Stimulated activated CD4-positive, alpha-beta T cell treated with anti-CD3 and anti-CD28 coated beads, Interleukin-4, amount 100 ng/mL, for 1 hour (primary cell): ENCODE data around the gene SLC39A11.
"Not testable (repeated sequence)": the region's sequence is repeated elsewhere in the genome, so short reads cannot be mapped to it uniquely, and the experiment has no call there.

Source experiments
- DNase-seq: peaks from one replicate; pipeline ENCODE4 v3.0.0-alpha.2; 2020

Gene SLC39A11

GRCh38 chr17:72639711-72640110 lies 452.8 kb downstream of the SLC39A11 start:
- no peak for DNase-seq

- not testable (repeated sequence) for DNase-seq
Observed at GRCh38 chr17:72638932-72639331, 453.6 kb downstream of the SLC39A11 start.

GRCh38 chr17:72635034-72635635 lies 457.4 kb downstream of the SLC39A11 start:
- no peak for DNase-seq

GRCh38 chr17:72634621-72635020 lies 457.9 kb downstream of the SLC39A11 start:
- DNase-seq, result no peak

- DNase-seq, result no peak
Observed at GRCh38 chr17:72631949-72632684, 460.4 kb downstream of the SLC39A11 start.

- no peak for DNase-seq
Observed at GRCh38 chr17:72631568-72631948, 460.9 kb downstream of the SLC39A11 start.

- no peak for DNase-seq
Observed at GRCh38 chr17:72624652-72625051, 467.8 kb downstream of the SLC39A11 start.

- DNase-seq, result no peak
Observed at GRCh38 chr17:72624226-72624625, 468.3 kb downstream of the SLC39A11 start.

- no peak for DNase-seq
Observed at GRCh38 chr17:72622661-72623433, 469.6 kb downstream of the SLC39A11 start.

GRCh38 chr17:72619976-72620650 lies 472.4 kb downstream of the SLC39A11 start:
- no peak for DNase-seq

GRCh38 chr17:72618001-72618509 lies 474.4 kb downstream of the SLC39A11 start:
- DNase-seq, result no peak

GRCh38 chr17:72617557-72617956 lies 474.9 kb downstream of the SLC39A11 start:
- DNase-seq, result no peak

- no peak for DNase-seq
Observed at GRCh38 chr17:72616447-72616846, 476.0 kb downstream of the SLC39A11 start.

GRCh38 chr17:72615627-72615991 lies 476.9 kb downstream of the SLC39A11 start:
- DNase-seq, result no peak

GRCh38 chr17:72614871-72615626 lies 477.4 kb downstream of the SLC39A11 start:
- DNase-seq, result no peak

- no peak for DNase-seq
Observed at GRCh38 chr17:72614476-72614870, 478.0 kb downstream of the SLC39A11 start.

GRCh38 chr17:72613806-72614292 lies 478.6 kb downstream of the SLC39A11 start:
- DNase-seq, result no peak

GRCh38 chr17:72613396-72613795 lies 479.1 kb downstream of the SLC39A11 start:
- no peak for DNase-seq

- no peak for DNase-seq
Observed at GRCh38 chr17:72611172-72611571, 481.3 kb downstream of the SLC39A11 start.

GRCh38 chr17:72609501-72609900 lies 483.0 kb downstream of the SLC39A11 start:
- no peak for DNase-seq

GRCh38 chr17:72608436-72608835 lies 484.1 kb downstream of the SLC39A11 start:
- DNase-seq, result no peak

GRCh38 chr17:72606656-72607055 lies 485.8 kb downstream of the SLC39A11 start:
- no peak for DNase-seq
